ENCODE results near the gene WASF2. TPM values are rescaled to one million over a fixed set of nuclear protein-coding genes. Genes with fewer than 3 reads are reported as not detected.
A peak's percentile ranks its signal among the peaks of the same experiment; 100 is the strongest.

WASF2 gene
- total and polyA plus RNA-seq, 2 of the 8 experiments (the other 6 are each of a cell fraction or from before 2014, with no cell fraction given) = 32.1 to 86.6 TPM

DNA sequence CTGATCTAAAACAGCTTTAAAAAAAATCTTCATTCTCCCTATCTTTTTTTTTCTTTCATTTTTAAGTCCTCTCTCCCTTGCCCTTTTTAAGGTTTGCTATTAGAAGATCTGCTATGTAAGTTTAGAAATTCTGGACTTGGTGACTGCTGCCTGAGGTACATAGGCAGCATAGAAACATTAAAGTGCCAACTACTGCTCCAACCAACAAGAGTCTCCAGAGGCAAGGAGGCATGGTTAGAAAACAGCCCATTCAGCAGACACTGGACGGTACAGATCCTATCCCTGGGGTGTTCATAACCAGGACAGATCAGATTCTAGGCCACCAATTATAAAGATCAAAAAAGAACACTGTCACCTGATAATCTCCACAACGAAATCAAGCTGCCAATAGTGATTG is 60.9 kb downstream of the WASF2 start:
- Histone ChIP-seq H3K23ac (ENCODE audit: insufficient read length) (no peak overlapping the region), H3K23me2 (ENCODE audit: low read depth, low read length) (no peaks in the 10 kb centered on the region), H3K9ac (replicated peaks in 1 of 4; ENCODE audit: extremely low read depth in 1 of 4, low read depth in 3 of 4, low read length in 3 of 4) (no peak overlapping the region; a peak in 1 of 7 replicates), H2BK5ac (ENCODE audit: low read depth, low read length) (peak overlapping the region; percentile 90; the same call in 1 of the 2 replicates), H2BK15ac (ENCODE audit: low read length) (no peak overlapping the region), H3K18ac (ENCODE audit: extremely low read depth, low read length) (peak overlapping the region; percentile 34; the same call in 1 of the 2 replicates), H3K79me2 (ENCODE audit: control insufficient read depth in 1 of 2, insufficient read depth in 2 of 2, low read length in 2 of 2) (peaks cover 0 to 35% of the 10 kb centered on the region in 2 experiments; a peak in 2 of 4 replicates), H2BK12ac (ENCODE audit: low read depth, low read length) (no peak overlapping the region), H3K9me3 (ENCODE audit: insufficient read depth in 2 of 2, low read depth in 1 of 2, low read length in 1 of 2) (no peaks in the 10 kb centered on the region), H3K4ac (replicated peaks; ENCODE audit: insufficient read length, low read depth, low read length) (peak overlapping the region; percentile 79), H3K56ac (replicated peaks; ENCODE audit: insufficient read length, low read depth, low read length) (no peak overlapping the region), H4K91ac (replicated peaks; ENCODE audit: insufficient read length, low read length) (peak overlapping the region; percentile 38), H3K4me2 (ENCODE audit: insufficient read depth in 1 of 2, low read depth in 2 of 2, low read length in 2 of 2) (0 out of 4 replicates have a peak overlapping the region, but pooled peaks of 1 of the 2 experiments have one; percentile 36), H3K14ac (ENCODE audit: insufficient read length) (no peak overlapping the region), H2AK5ac (ENCODE audit: low read depth, low read length) (no peak overlapping the region), H4K20me1 (replicated peaks in 1 of 2; ENCODE audit: control insufficient read depth in 1 of 2, insufficient read depth in 2 of 2, low read length in 2 of 2) (peaks cover 0 to 3% of the 10 kb centered on the region in 2 experiments), H3K4me1 (replicated peaks in 1 of 4; ENCODE audit: control insufficient read depth in 3 of 4, insufficient read depth in 4 of 4, low read length in 3 of 4) (peaks cover 16 to 28% (median 22%) of the 10 kb centered on the region in 4 experiments), H3K4me3 (ENCODE audit: extremely low read depth in 1 of 4, insufficient read depth in 2 of 4, low read depth in 3 of 4, low read length in 4 of 4) (no peak overlapping the region), H4K8ac (ENCODE audit: extremely low read depth, insufficient read depth, low read length) (no peak overlapping the region), H2AFZ (ENCODE audit: low read length) (no peak overlapping the region), H3K27me3 (replicated peaks in 1 of 4; ENCODE audit: control insufficient read depth in 3 of 4, extremely low read depth in 1 of 4, insufficient read depth in 3 of 4, low read length in 3 of 4) (no peaks in the 10 kb centered on the region), H2BK20ac (ENCODE audit: low read length) (peak overlapping the region; percentile 80; the same call in 1 of the 2 replicates), H3K79me1 (ENCODE audit: low read depth, low read length) (peaks cover 11% of the 10 kb centered on the region; the same call in 1 of the 2 replicates), H3K36me3 (ENCODE audit: control insufficient read depth in 2 of 4, insufficient read depth in 4 of 4, low read length in 3 of 4) (peaks cover 0 to 13% (median 3%) of the 10 kb centered on the region in 4 experiments; a peak in 2 of 8 replicates), H3K27ac (ENCODE audit: low read depth, low read length) (0 out of 2 replicates have a peak overlapping the region, but pooled peaks have one; percentile 26), H2BK120ac (replicated peaks; ENCODE audit: low read depth, low read length) (peak overlapping the region; percentile 44), H4K5ac (ENCODE audit: insufficient read length, low read depth, low read length) (no peak overlapping the region)
- 44% methylated on average over 2 of the region's 2 CpGs; no CpG with 5 or more reads in 1 of the 2 experiments for WGBS, 2 experiments (ENCODE audit: extremely low coverage in 1 of 2, insufficient coverage in 1 of 2, insufficient read length in 1 of 2, insufficient replicate concordance in 2 of 2, low coverage in 1 of 2, low lambda C conversion rate in 2 of 2, missing lambda C conversion rate in 1 of 2)
- POLR2A ChIA-PET (ENCODE audit: partially characterized antibody) = interaction anchor here (0.6 to 3.7 kb wide), 9 partner anchors 8 to 142 kb away, joined by 3 to 23 read pairs (median 4); partner anchors contain the start of gene WASF2
- CTCF ChIA-PET (ENCODE audit: partially characterized antibody) = interaction anchor here (0.6 to 37.8 kb wide), 14 partner anchors 10 to 240 kb away, joined by 3 to 863 read pairs (median 4); partner anchors contain the start of gene WASF2
- FAIRE-seq (no peak), DNase-seq (ENCODE audit: low read depth in 1 of 2, low spot score in 2 of 2) (no peak)
- no peak for TF ChIP-seq GABPA (IDR thresholded peaks at IDR 0.05; ENCODE audit: borderline replicate concordance, insufficient read depth, low read length)

Data from H1 (cell line).